Upper lobe of left lung (tissue), 6 donors: Measurements from ENCODE around the gene UPP2. TPM values are rescaled to one million over a fixed set of nuclear protein-coding genes. Genes with fewer than 3 reads are reported as not detected.
A peak's percentile ranks its signal among the peaks of the same experiment; 100 is the strongest.

ENCODE experiments used
- ATAC-seq, 2 donors: fragments of 200-7000 bp; cut with Tn5 transposase; one replicate each; pipeline ENCODE4 v1.9.1; 2022; ENCODE audit warnings: mild to moderate bottlenecking in 2 of 2, moderate library complexity in 2 of 2; ENCODE audit not compliant: low FRiP score in 2 of 2
- DNase-seq, 2 donors: peaks; one replicate each; pipeline ENCODE4 v3.0.0-alpha.2; 2019 to 2020
- H3K27ac ChIP-seq, 4 donors: fragments of 200-600 bp; sonication (generic); one replicate each; pipeline ENCODE4 v1.5.1; 2016 to 2019
- H3K27me3 ChIP-seq, 4 donors: fragments of 200-600 bp; sonication (generic); one replicate each; pipeline ENCODE4 v1.5.1; 2017 to 2019
- H3K36me3 ChIP-seq, 4 donors: fragments of 200-600 bp; sonication (generic); one replicate each; pipeline ENCODE4 v1.5.1; 2016 to 2019
- H3K4me1 ChIP-seq, 4 donors: fragments of 200-600 bp; sonication (generic); one replicate each; pipeline ENCODE4 v1.5.1; 2018 to 2019
- H3K4me3 ChIP-seq, 4 donors: fragments of 200-600 bp; sonication (generic); one replicate each; pipeline ENCODE4 v1.5.1; 2017 to 2019; ENCODE audit warnings: mild to moderate bottlenecking in 2 of 4, moderate library complexity in 1 of 4
- H3K9me3 ChIP-seq, 4 donors: fragments of 200-600 bp; sonication (generic); one replicate each; pipeline ENCODE4 v1.5.1; 2018 to 2019
- CTCF ChIP-seq, 6 experiments: fragments of 450-650 bp in 4 of 6; fragments of 200-600 bp in 2 of 6; sonication (generic) in 2 of 6; IDR thresholded peaks; one replicate each; pipeline ENCODE4 v1.5.1; 2016 to 2019; ENCODE audit warnings: antibody characterized with exemption in 6 of 6
- EP300 ChIP-seq, 4 donors: sonication (generic); formaldehyde crosslinking; IDR thresholded peaks; one replicate each; pipeline ENCODE4 v1.5.1; 2017; ENCODE audit warnings: antibody characterized with exemption in 4 of 4, control low read depth in 2 of 4
- POLR2A ChIP-seq, 4 donors: fragments of 450-650 bp; IDR thresholded peaks; one replicate each; pipeline ENCODE4 v1.5.1; 2016 to 2017; ENCODE audit warnings: antibody characterized with exemption in 4 of 4, mild to moderate bottlenecking in 2 of 4
- POLR2AphosphoS5 ChIP-seq, 2 donors: sonication (generic); formaldehyde crosslinking; IDR thresholded peaks; one replicate each; pipeline ENCODE4 v1.5.1; 2017; ENCODE audit warnings: antibody characterized with exemption in 2 of 2
- WGBS, 2 donors: methylation state at CpG; one replicate each; pipeline ENCODE4 v1.1.5; 2017 to 2018; 5-methylcytosine and 5-hydroxymethylcytosine counted together
- total RNA-seq, 6 donors: library from RNA; depleted of rRNA in 4 of 6; stranded (reverse); fragments of >200 nt in 4 of 6; gene quantifications; one replicate each; pipeline versions ENCODE4 v1.1.0 to v1.2.1, GENCODE V29; 2016 to 2021
- donor health status: DM: no; HTN: no; CAD: no; lungs with moderate emphysema.
- donor health status: DM: no; HTN: yes; CAD: no; lungs with severe emphysema.

UPP2 gene
- total RNA-seq, 6 donors from 2014 or later, result not detected

- TF ChIP-seq EP300 (IDR thresholded peaks at IDR 0.05), result no peak
- TF ChIP-seq POLR2AphosphoS5 (IDR thresholded peaks at IDR 0.05), result no peak
- peak in 1 of 2 donors; percentile 57 for ATAC-seq
- H3K27ac ChIP-seq, result no peak overlapping the region
- no peaks in the 10 kb centered on the region for H3K27me3 ChIP-seq
- no peak overlapping the region for H3K4me3 ChIP-seq
- H3K4me1 ChIP-seq, result no peaks in the 10 kb centered on the region
- DNase-seq, result no peak
- no peaks in the 10 kb centered on the region for H3K9me3 ChIP-seq
- WGBS, 2 donors, result 70 to 80% methylated on average over 1 of the region's 1 CpG
- H3K36me3 ChIP-seq, result no peaks in the 10 kb centered on the region
Measured at GRCh38 chr2:158174495-158174894, 72.8 kb downstream of the UPP2 start.

GRCh38 chr2:158174956-158175355 lies 73.3 kb downstream of the UPP2 start:
- 96 to 97% methylated on average over 5 of the region's 5 CpGs for WGBS, 2 donors
- DNase-seq, result no peak
- no peaks in the 10 kb centered on the region for H3K4me1 ChIP-seq

GRCh38 chr2:158178646-158179045 lies 77.0 kb downstream of the UPP2 start:
- WGBS, 2 donors, result 26 to 34% methylated on average over 3 of the region's 3 CpGs
- Histone ChIP-seq H3K4me1 (no peaks in the 10 kb centered on the region), H3K9me3 (no peaks in the 10 kb centered on the region), H3K27me3 (no peaks in the 10 kb centered on the region), H3K27ac (no peak overlapping the region), H3K36me3 (no peaks in the 10 kb centered on the region), H3K4me3 (no peak overlapping the region)
- no peak for TF ChIP-seq POLR2AphosphoS5 (IDR thresholded peaks at IDR 0.05)
- TF ChIP-seq CTCF (IDR thresholded peaks at IDR 0.05), result no peak
- TF ChIP-seq POLR2A (IDR thresholded peaks at IDR 0.05), result no peak
- TF ChIP-seq EP300 (IDR thresholded peaks at IDR 0.05), result no peak
- DNase-seq, result no peak
- ATAC-seq, result no peak

More at GRCh38 chr2:158174956-158175355, 73.3 kb downstream of the UPP2 start:
- Histone ChIP-seq H3K27me3 (no peaks in the 10 kb centered on the region), H3K4me3 (no peak overlapping the region), H3K27ac (no peak overlapping the region), H3K36me3 (no peaks in the 10 kb centered on the region), H3K9me3 (no peaks in the 10 kb centered on the region)
- TF ChIP-seq EP300 (IDR thresholded peaks at IDR 0.05) (no peak), POLR2AphosphoS5 (IDR thresholded peaks at IDR 0.05) (no peak), POLR2A (IDR thresholded peaks at IDR 0.05) (no peak), CTCF (IDR thresholded peaks at IDR 0.05) (no peak)
- no peak for ATAC-seq

GRCh38 chr2:158179660-158180059 lies 78.0 kb downstream of the UPP2 start:
- ATAC-seq, result no peak

GRCh38 chr2:158181171-158181570 lies 79.5 kb downstream of the UPP2 start:
- Histone ChIP-seq H3K4me3 (no peak overlapping the region), H3K27ac (no peak overlapping the region), H3K27me3 (no peaks in the 10 kb centered on the region), H3K9me3 (no peaks in the 10 kb centered on the region), H3K4me1 (no peaks in the 10 kb centered on the region), H3K36me3 (no peaks in the 10 kb centered on the region)
- DNase-seq (no peak), ATAC-seq (no peak)
- 75 to 85% methylated on average over 2 of the region's 2 CpGs for WGBS, 2 donors
- TF ChIP-seq POLR2AphosphoS5 (IDR thresholded peaks at IDR 0.05), result no peak
- TF ChIP-seq POLR2A (IDR thresholded peaks at IDR 0.05), result no peak
- TF ChIP-seq EP300 (IDR thresholded peaks at IDR 0.05), result no peak
- TF ChIP-seq CTCF (IDR thresholded peaks at IDR 0.05), result no peak

More at GRCh38 chr2:158179660-158180059, 78.0 kb downstream of the UPP2 start:
- H3K4me3 ChIP-seq, result no peak overlapping the region
- H3K4me1 ChIP-seq, result no peaks in the 10 kb centered on the region
- no peak overlapping the region for H3K27ac ChIP-seq
- no peak for DNase-seq
- WGBS, 2 donors, result 25 to 31% methylated on average over 2 of the region's 2 CpGs
- H3K36me3 ChIP-seq, result no peaks in the 10 kb centered on the region
- TF ChIP-seq EP300 (IDR thresholded peaks at IDR 0.05), result no peak
- TF ChIP-seq CTCF (IDR thresholded peaks at IDR 0.05), result peak in 2 of 6 experiments; percentile 11 to 13
- no peaks in the 10 kb centered on the region for H3K27me3 ChIP-seq
- H3K9me3 ChIP-seq, result no peaks in the 10 kb centered on the region
